RPMI7951 (cell line): Measurements from ENCODE around the gene PSME1. TPM values are rescaled to one million over a fixed set of nuclear protein-coding genes. Genes with fewer than 3 reads are reported as not detected.

ENCODE experiments used
- total RNA-seq: library from RNA; depleted of rRNA; stranded (reverse); fragments of >200 nt; shearing (Covaris generic); gene quantifications from 2 replicates; pipeline ENCODE4 v1.2.3, GENCODE V29; 2014; rRNA removed

PSME1 gene
- total RNA-seq, 1 experiment from 2014 or later = 294 TPM

Other genes starting within 250 kb of the PSME1 start
- 25.1 and 48.0 TPM in 2 replicates for gene DHRS4, start 182.4 kb upstream of the PSME1 start, total RNA-seq
- 15.9 and 16.5 TPM in 2 replicates for gene DHRS4L2, start 147.3 kb upstream of the PSME1 start, total RNA-seq
- under 0.01 and 0.12 TPM in 2 replicates for gene CARMIL3, start 84.2 kb upstream of the PSME1 start, total RNA-seq
- gene CPNE6, start 64.6 kb upstream of the PSME1 start, total RNA-seq = not detected in 2 replicates
- gene PCK2, start 41.9 kb upstream of the PSME1 start, total RNA-seq = 12.3 and 12.5 TPM in 2 replicates
- gene DCAF11, start 21.4 kb upstream of the PSME1 start, total RNA-seq = 42.9 and 57.1 TPM in 2 replicates
- 0.60 and 1.5 TPM in 2 replicates for gene NRL, start 21.2 kb upstream of the PSME1 start, total RNA-seq
- 0.20 TPM in 1 of 2 replicates, not detected in the other for gene FITM1, start 5.5 kb upstream of the PSME1 start, total RNA-seq
- gene EMC9, start 5.4 kb downstream of the PSME1 start, total RNA-seq = 25.8 and 32.6 TPM in 2 replicates
- 237 and 262 TPM in 2 replicates for gene PSME2, start 10.4 kb downstream of the PSME1 start, total RNA-seq
- 28.5 and 37.8 TPM in 2 replicates for gene RNF31, start 11.3 kb downstream of the PSME1 start, total RNA-seq
- 39.3 and 54.4 TPM in 2 replicates for gene IRF9, start 25.1 kb downstream of the PSME1 start, total RNA-seq
- 0.39 and 1.1 TPM in 2 replicates for gene REC8, start 35.9 kb downstream of the PSME1 start, total RNA-seq
- gene IPO4, start 52.6 kb downstream of the PSME1 start, total RNA-seq = 22.9 and 30.9 TPM in 2 replicates
- gene TM9SF1, start 59.2 kb downstream of the PSME1 start, total RNA-seq = 52.5 and 69.2 TPM in 2 replicates
- gene TSSK4, start 69.5 kb downstream of the PSME1 start, total RNA-seq = not detected in 2 replicates
- gene CHMP4A, start 77.3 kb downstream of the PSME1 start, total RNA-seq = 13.5 and 39.7 TPM in 2 replicates
- gene MDP1, start 79.9 kb downstream of the PSME1 start, total RNA-seq = 23.3 and 26.2 TPM in 2 replicates
- gene NEDD8, start 96.2 kb downstream of the PSME1 start, total RNA-seq = 306 and 349 TPM in 2 replicates
- 51.2 and 52.9 TPM in 2 replicates for gene GMPR2, start 96.7 kb downstream of the PSME1 start, total RNA-seq
- 39.5 and 42.9 TPM in 2 replicates for gene TINF2, start 106.4 kb downstream of the PSME1 start, total RNA-seq
- 0.60 and 0.78 TPM in 2 replicates for gene TGM1, start 127.0 kb downstream of the PSME1 start, total RNA-seq
- 15.8 and 20.2 TPM in 2 replicates for gene RABGGTA, start 135.4 kb downstream of the PSME1 start, total RNA-seq
- gene DHRS1, start 163.6 kb downstream of the PSME1 start, total RNA-seq = 12.6 and 15.6 TPM in 2 replicates
- 10.7 and 10.8 TPM in 2 replicates for gene NOP9, start 163.7 kb downstream of the PSME1 start, total RNA-seq
- not detected in 2 replicates for gene CIDEB, start 171.8 kb downstream of the PSME1 start, total RNA-seq
- 0.72 and 0.88 TPM in 2 replicates for gene LTB4R2, start 173.9 kb downstream of the PSME1 start, total RNA-seq
- gene LTB4R, start 175.3 kb downstream of the PSME1 start, total RNA-seq = 0.48 and 0.59 TPM in 2 replicates
- not detected in 2 replicates for gene ADCY4, start 198.9 kb downstream of the PSME1 start, total RNA-seq
- gene RIPK3, start 203.8 kb downstream of the PSME1 start, total RNA-seq = 0.60 and 1.3 TPM in 2 replicates
- gene NFATC4, start 232.0 kb downstream of the PSME1 start, total RNA-seq = 10.6 and 13.1 TPM in 2 replicates